ENCODE data around the gene RALGAPA2.

DNA sequence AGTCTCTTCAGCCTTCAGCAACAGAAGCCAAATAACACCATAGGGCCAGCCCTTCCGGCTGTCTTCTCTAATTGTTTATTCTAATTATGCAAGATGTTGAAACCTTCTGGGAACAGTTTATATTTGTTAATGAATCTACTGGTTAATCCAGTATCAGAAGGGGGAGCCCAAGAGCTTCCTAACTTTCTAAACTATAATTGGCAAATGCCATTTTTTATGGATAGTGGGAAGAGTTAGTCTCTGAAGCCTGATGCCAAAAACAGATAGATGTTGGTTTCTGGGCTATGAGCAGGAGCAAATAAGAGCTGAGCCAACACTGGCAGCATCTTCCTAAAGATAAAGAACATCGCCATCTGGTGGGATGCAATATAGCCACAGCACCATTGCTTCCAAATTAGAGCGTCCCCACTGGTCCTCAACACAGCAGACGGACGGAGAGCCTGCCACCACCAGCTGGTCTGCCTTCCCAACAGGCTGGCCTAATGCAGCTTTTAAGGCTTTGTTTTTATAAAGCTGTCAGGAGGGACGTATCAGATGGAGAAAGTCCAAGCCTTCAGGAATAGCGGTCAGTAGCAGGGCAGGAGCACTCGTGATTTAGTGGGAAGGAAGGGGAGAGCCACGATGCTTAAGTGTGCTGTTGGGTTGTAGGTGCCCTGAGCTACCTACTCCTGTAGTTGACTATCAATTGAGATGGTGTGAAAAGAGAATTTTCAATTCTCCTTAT, 118.8 kb downstream of the RALGAPA2 start:
- no peak for TF ChIP-seq SP1 (IDR thresholded peaks at IDR 0.05)
- TF ChIP-seq FOXK2 (IDR thresholded peaks at IDR 0.05) = no peak
- TF ChIP-seq L3MBTL2 (conservative IDR thresholded peaks at IDR 0.05) = no peak
- TF ChIP-seq FOXA1 (IDR thresholded peaks at IDR 0.05) = no peak
- TF ChIP-seq LEF1 (IDR thresholded peaks at IDR 0.05; ENCODE audit: borderline replicate concordance) = no peak
